Mesendoderm (in vitro differentiated cells): ENCODE data around the gene SP1.

ENCODE experiments used
- DNase-seq: peaks from one replicate; pipeline ENCODE4 v3.0.0; 2013
- H2AK5ac ChIP-seq: 2 replicates; pipeline ENCODE4 v1.6.1; 2013; ENCODE audit warnings: low read length, inconsistent platforms
- H2BK120ac ChIP-seq: 2 replicates; pipeline ENCODE4 v1.6.1; 2013; ENCODE audit warnings: low read depth, mild to moderate bottlenecking, low read length, moderate library complexity, mixed read lengths
- H2BK15ac ChIP-seq: replicated peaks from 2 replicates; pipeline ENCODE4 v1.6.1; 2013; ENCODE audit warnings: low read depth, mild to moderate bottlenecking, moderate library complexity
- H2BK5ac ChIP-seq: 2 replicates; pipeline ENCODE4 v1.6.1; 2013; ENCODE audit warnings: low read length, inconsistent platforms
- H3K18ac ChIP-seq: 2 replicates; pipeline ENCODE4 v1.6.1; 2013; ENCODE audit warnings: mild to moderate bottlenecking, low read length, mixed read lengths
- H3K23ac ChIP-seq: one replicate; pipeline ENCODE4 v1.6.1; 2013; ENCODE audit warnings: low read length
- H3K27ac ChIP-seq: 2 replicates; pipeline ENCODE4 v1.5.1; 2013; ENCODE audit warnings: low read depth, mild to moderate bottlenecking, inconsistent platforms, low read length, moderate library complexity
- H3K27me3 ChIP-seq: 2 replicates; pipeline ENCODE4 v1.6.1; 2013; ENCODE audit warnings: low read length, control low read depth, mild to moderate bottlenecking, inconsistent platforms; ENCODE audit not compliant: insufficient read depth, poor library complexity
- H3K36me3 ChIP-seq: 2 replicates; pipeline ENCODE4 v1.6.1; 2013; ENCODE audit warnings: low read length, inconsistent platforms; ENCODE audit not compliant: control insufficient read depth, insufficient read depth
- H3K4ac ChIP-seq: one replicate; pipeline ENCODE4 v1.6.1; 2013; ENCODE audit warnings: low read depth, mild to moderate bottlenecking, low read length, moderate library complexity
- H3K4me1 ChIP-seq: 2 replicates; pipeline ENCODE4 v1.6.1; 2013; ENCODE audit warnings: low read depth, low read length, inconsistent platforms; ENCODE audit not compliant: control insufficient read depth
- H3K4me2 ChIP-seq: 2 replicates; pipeline ENCODE4 v1.6.1; 2013; ENCODE audit warnings: low read length
- H3K4me3 ChIP-seq: 2 replicates; pipeline ENCODE4 v1.5.1; 2013; ENCODE audit warnings: mild to moderate bottlenecking, low read length
- H3K56ac ChIP-seq: one replicate; pipeline ENCODE4 v1.6.1; 2013; ENCODE audit warnings: low read length
- H3K79me1 ChIP-seq: 2 replicates; pipeline ENCODE4 v1.6.1; 2013; ENCODE audit warnings: low read length, inconsistent platforms
- H3K79me2 ChIP-seq: 2 replicates; pipeline ENCODE4 v1.6.1; 2013; ENCODE audit warnings: mild to moderate bottlenecking, low read length; ENCODE audit not compliant: control insufficient read depth, insufficient read depth
- H3K9ac ChIP-seq: 2 replicates; pipeline ENCODE4 v1.6.1; 2013; ENCODE audit warnings: low read length, inconsistent platforms
- H4K5ac ChIP-seq: one replicate; pipeline ENCODE4 v1.6.1; 2013; ENCODE audit warnings: low read length
- H4K8ac ChIP-seq: one replicate; pipeline ENCODE4 v1.6.1; 2013; ENCODE audit warnings: low read depth, mild to moderate bottlenecking, control low read depth, low read length, moderate library complexity
- WGBS: extraction: QIAGEN DNeasy Blood & Tissue Kit; methylation state at CpG from one replicate; pipeline ENCODE4 v1.1.7; 2013; ENCODE audit warnings: low lambda C conversion rate, missing lambda C conversion rate; ENCODE audit not compliant: insufficient coverage; ENCODE audit errors: extremely low coverage; 5-methylcytosine and 5-hydroxymethylcytosine counted together

The SP1 gene

DNA sequence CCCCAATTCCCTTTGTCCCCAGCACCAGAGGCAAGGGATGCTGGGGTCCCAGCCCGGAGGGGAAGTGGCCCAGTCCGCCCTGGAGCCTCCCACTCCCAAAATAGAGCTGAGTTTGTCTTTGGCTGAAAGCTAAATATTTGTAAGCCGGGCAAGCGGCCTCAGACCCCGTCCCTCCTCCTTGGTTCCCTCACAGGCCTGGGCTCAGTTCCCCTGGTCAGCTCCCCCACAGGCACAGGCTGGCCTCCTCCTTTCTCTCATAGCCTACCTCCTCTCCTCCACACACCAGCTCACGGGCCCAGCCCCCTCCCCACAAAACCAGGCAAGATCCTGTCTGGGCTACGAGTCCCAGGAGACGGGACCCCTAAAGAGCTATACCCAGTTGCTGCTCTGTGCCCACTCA lies 45.2 kb upstream of the SP1 start:
- H3K27me3 ChIP-seq, result no peaks in the 10 kb centered on the region

DNA sequence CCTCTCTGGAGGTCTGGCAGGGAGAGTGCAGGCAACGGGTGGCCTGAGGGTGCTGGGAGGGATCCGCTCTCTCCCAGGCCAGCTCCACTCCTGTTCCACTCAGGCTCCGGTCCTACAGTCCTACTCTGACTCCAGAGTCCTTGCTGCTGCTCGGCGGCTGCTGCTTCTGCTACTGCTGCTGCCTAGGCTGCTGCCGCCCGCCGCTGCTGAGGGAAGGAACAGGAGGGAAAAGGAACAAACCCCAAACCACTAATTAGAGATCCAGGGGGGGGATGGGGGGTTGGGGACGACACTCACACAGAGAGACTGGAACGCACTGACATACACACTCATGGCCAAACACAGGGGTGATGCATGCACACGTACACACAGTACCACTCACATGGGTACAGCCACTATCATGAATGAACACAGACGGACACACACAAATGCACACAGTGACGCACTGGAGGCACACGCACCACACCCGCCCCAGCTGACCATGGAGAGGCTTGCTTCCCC lies 43.7 kb upstream of the SP1 start, which contains the start of gene SP7:
SP7 (minus strand) TSS at position 174 of the 501 bp plus-strand sequence. CDS start 708 bp downstream, outside the sequence.
- H3K23ac ChIP-seq, result no peak within 1 kb of the TSS
- WGBS, result no CpG with 5 or more reads among the region's 15 CpGs
- peak within 1 kb of the TSS; percentile 2 for H3K18ac ChIP-seq
- H2BK120ac ChIP-seq, result no peak within 1 kb of the TSS
- peak within 1 kb of the TSS; percentile 50 for H2AK5ac ChIP-seq
- H3K4me3 ChIP-seq, result no peak within 1 kb of the TSS
- no peak for DNase-seq
- peak within 1 kb of the TSS; percentile 27 for H3K9ac ChIP-seq
- H3K36me3 ChIP-seq, result no peaks in the 10 kb centered on the region
- H3K79me1 ChIP-seq, result no peaks in the 10 kb centered on the region
- no peaks in the 10 kb centered on the region for H3K79me2 ChIP-seq
- H4K8ac ChIP-seq, result no peak within 1 kb of the TSS
- H2BK5ac ChIP-seq, result peak within 1 kb of the TSS; percentile 13
- H3K4me1 ChIP-seq, result peaks cover 13% of the 10 kb centered on the region
- no peaks in the 10 kb centered on the region for H3K27me3 ChIP-seq
- H3K4ac ChIP-seq, result no peak within 1 kb of the TSS
- H3K56ac ChIP-seq, result peak within 1 kb of the TSS; percentile 8
- no peak within 1 kb of the TSS for H3K27ac ChIP-seq
- no peak within 1 kb of the TSS for H2BK15ac ChIP-seq
- no peak within 1 kb of the TSS for H3K4me2 ChIP-seq
- H4K5ac ChIP-seq, result no peak within 1 kb of the TSS

More for the DNA sequence above, 45.2 kb upstream of the SP1 start:
- H3K4me3 ChIP-seq, result no peak overlapping the region
- no peak for DNase-seq
- no peak overlapping the region for H2BK120ac ChIP-seq
- no peak overlapping the region for H4K8ac ChIP-seq
- H2AK5ac ChIP-seq, result no peak overlapping the region
- no peak overlapping the region for H3K23ac ChIP-seq
- no peak overlapping the region for H3K18ac ChIP-seq
- H3K9ac ChIP-seq, result no peak overlapping the region
- H3K4me1 ChIP-seq, result peaks cover 13% of the 10 kb centered on the region
- no peak overlapping the region for H4K5ac ChIP-seq
- no peak overlapping the region for H2BK15ac ChIP-seq
- no peaks in the 10 kb centered on the region for H3K36me3 ChIP-seq
- WGBS, result no CpG with 5 or more reads among the region's 8 CpGs
- H3K79me2 ChIP-seq, result no peaks in the 10 kb centered on the region
- H3K56ac ChIP-seq, result peak overlapping the region; percentile 47
- H3K27ac ChIP-seq, result no peak overlapping the region
- no peak overlapping the region for H3K4ac ChIP-seq
- H3K79me1 ChIP-seq, result no peaks in the 10 kb centered on the region
- no peak overlapping the region for H2BK5ac ChIP-seq
- H3K4me2 ChIP-seq, result no peak overlapping the region

DNA sequence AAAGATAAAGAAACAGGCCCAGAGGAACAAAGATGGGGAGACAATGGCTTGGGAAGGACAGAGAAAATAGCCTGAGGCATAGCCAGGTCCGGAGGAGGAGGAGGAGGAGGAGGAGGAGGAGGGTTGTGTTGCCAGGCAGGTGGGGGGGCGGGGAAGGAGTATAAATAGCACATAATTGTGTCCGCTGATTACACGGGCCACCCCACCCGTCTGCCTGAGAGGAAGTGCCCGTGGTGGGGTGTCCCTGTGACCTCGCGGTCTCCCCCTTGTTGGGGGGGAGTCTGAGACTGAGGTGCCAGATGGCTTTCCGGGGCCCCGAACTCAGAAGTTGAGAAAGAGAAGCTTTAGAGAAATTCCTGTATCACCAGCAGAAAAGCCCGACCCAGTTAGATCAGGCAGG lies 42.0 kb upstream of the SP1 start:
- Histone ChIP-seq H3K36me3 (no peaks in the 10 kb centered on the region), H4K8ac (no peak overlapping the region), H2BK5ac (no peak overlapping the region), H3K27me3 (no peaks in the 10 kb centered on the region), H3K18ac (no peak overlapping the region), H3K56ac (no peak overlapping the region), H4K5ac (no peak overlapping the region), H3K4me2 (no peak overlapping the region), H2BK15ac (no peak overlapping the region), H3K4me3 (no peak overlapping the region), H3K4me1 (peaks cover 13% of the 10 kb centered on the region), H3K9ac (no peak overlapping the region), H2BK120ac (no peak overlapping the region), H3K79me1 (no peaks in the 10 kb centered on the region), H3K27ac (no peak overlapping the region), H3K79me2 (no peaks in the 10 kb centered on the region), H3K4ac (no peak overlapping the region), H2AK5ac (no peak overlapping the region), H3K23ac (no peak overlapping the region)
- DNase-seq, result no peak
- no CpG with 5 or more reads among the region's 11 CpGs for WGBS

- Histone ChIP-seq H2BK5ac (no peak overlapping the region), H3K79me1 (no peaks in the 10 kb centered on the region), H3K9ac (no peak overlapping the region), H2AK5ac (no peak overlapping the region), H3K4me1 (peaks cover 13% of the 10 kb centered on the region), H2BK15ac (no peak overlapping the region), H3K27me3 (no peaks in the 10 kb centered on the region), H4K5ac (no peak overlapping the region), H3K18ac (no peak overlapping the region), H3K79me2 (no peaks in the 10 kb centered on the region), H3K36me3 (no peaks in the 10 kb centered on the region), H3K56ac (peak overlapping the region; percentile 6), H3K27ac (no peak overlapping the region), H3K4me3 (no peak overlapping the region), H4K8ac (no peak overlapping the region), H3K4ac (no peak overlapping the region), H2BK120ac (no peak overlapping the region), H3K4me2 (no peak overlapping the region), H3K23ac (no peak overlapping the region)
- DNase-seq, result no peak
- WGBS, result no CpG with 5 or more reads among the region's 6 CpGs
These were observed 41.1 kb upstream of the SP1 start for GRCh38 chr12:53338916-53339315.

DNA sequence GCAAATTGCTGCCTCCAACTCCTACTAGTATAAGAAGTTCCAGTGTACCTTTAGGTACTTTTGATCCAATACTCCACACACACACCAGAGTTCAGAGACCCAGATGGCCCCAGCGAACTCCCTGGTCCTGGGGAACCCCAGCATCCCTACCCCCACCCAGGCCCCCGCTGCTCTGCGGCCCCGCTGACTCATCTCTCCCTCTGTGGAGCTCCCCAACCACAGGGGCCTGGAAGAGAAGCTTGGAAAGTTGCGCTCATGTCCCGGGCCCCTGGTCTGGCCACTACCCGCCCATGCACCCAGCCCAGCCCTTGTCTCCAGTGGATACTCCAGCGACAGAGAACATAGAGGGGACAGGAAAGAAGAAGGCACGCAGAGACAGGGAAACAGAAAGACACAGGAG lies 39.6 kb upstream of the SP1 start:
- Histone ChIP-seq H3K56ac (no peak overlapping the region), H2BK5ac (no peak overlapping the region), H2AK5ac (no peak overlapping the region), H3K79me2 (no peaks in the 10 kb centered on the region), H3K79me1 (no peaks in the 10 kb centered on the region), H3K27ac (no peak overlapping the region), H2BK120ac (no peak overlapping the region), H3K9ac (no peak overlapping the region), H4K5ac (no peak overlapping the region), H3K4ac (no peak overlapping the region), H2BK15ac (no peak overlapping the region), H3K4me3 (no peak overlapping the region), H3K4me1 (peaks cover 14% of the 10 kb centered on the region), H4K8ac (no peak overlapping the region), H3K18ac (no peak overlapping the region), H3K4me2 (no peak overlapping the region), H3K27me3 (no peaks in the 10 kb centered on the region), H3K23ac (no peak overlapping the region), H3K36me3 (no peaks in the 10 kb centered on the region)
- no CpG with 5 or more reads among the region's 9 CpGs for WGBS
- DNase-seq, result no peak

DNA sequence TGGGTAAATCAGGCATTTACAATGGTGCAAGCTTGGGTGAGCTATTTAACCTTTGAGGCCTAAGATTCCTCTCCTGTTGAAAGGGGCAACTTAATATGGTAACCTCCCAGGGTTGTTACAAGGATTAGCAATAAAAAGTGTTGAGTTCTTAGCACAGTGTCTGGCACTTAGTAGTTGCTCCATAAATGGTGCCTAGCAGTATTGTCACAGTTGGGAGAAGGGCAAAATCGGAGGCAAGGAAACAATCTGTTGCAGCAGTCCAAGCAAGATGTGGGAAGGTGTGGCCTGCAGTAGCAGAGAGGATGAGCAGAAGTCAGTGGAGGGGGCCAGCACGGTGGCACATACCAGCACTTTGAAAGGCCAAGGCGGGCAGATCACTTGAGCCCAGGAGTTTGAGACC lies 36.5 kb upstream of the SP1 start:
- H3K36me3 ChIP-seq, result no peaks in the 10 kb centered on the region
- H3K4me3 ChIP-seq, result no peak overlapping the region
- H3K27me3 ChIP-seq, result no peaks in the 10 kb centered on the region
- no peak overlapping the region for H2BK15ac ChIP-seq
- H3K27ac ChIP-seq, result no peak overlapping the region
- H3K23ac ChIP-seq, result no peak overlapping the region
- no peak overlapping the region for H4K5ac ChIP-seq
- H3K9ac ChIP-seq, result no peak overlapping the region
- no peak overlapping the region for H2BK120ac ChIP-seq
- H3K4me2 ChIP-seq, result no peak overlapping the region
- H2BK5ac ChIP-seq, result no peak overlapping the region
- H2AK5ac ChIP-seq, result no peak overlapping the region
- H3K4me1 ChIP-seq, result peaks cover 15% of the 10 kb centered on the region
- no peak overlapping the region for H3K18ac ChIP-seq
- H3K79me1 ChIP-seq, result no peaks in the 10 kb centered on the region
- no peak for DNase-seq
- H3K4ac ChIP-seq, result no peak overlapping the region
- no CpG with 5 or more reads among the region's 3 CpGs for WGBS
- H3K56ac ChIP-seq, result no peak overlapping the region
- H4K8ac ChIP-seq, result no peak overlapping the region
- no peaks in the 10 kb centered on the region for H3K79me2 ChIP-seq
